Activated CD8-positive, alpha-beta T cell treated with anti-CD3 and anti-CD28 coated beads for 36 hours (primary cell): Measurements from ENCODE around the gene IGFN1. TPM values are rescaled to one million over a fixed set of nuclear protein-coding genes. Genes with fewer than 3 reads are reported as not detected.

Experiments
- ATAC-seq: fragments of 200-7000 bp; cut with Tn5 transposase; one replicate; pipeline ENCODE4 v1.10.0; 2021; ENCODE audit warnings: mild to moderate bottlenecking, moderate library complexity
- CTCF ChIA-PET: fragments of 350-600 bp; sonication (Branson Sonifier 250); formaldehyde crosslinking; loops from one replicate; lab custom pipeline; 2021; ENCODE audit warnings: antibody characterized with exemption; lab: Charles Lee
- POLR2A ChIA-PET: fragments of 350-600 bp; sonication (Branson Sonifier 250); formaldehyde crosslinking; loops from one replicate; lab custom pipeline; 2021; ENCODE audit warnings: antibody characterized with exemption; lab: Charles Lee
- DNase-seq: peaks from one replicate; pipeline ENCODE4 v3.0.0-alpha.2; 2020
- H3K27ac Mint-ChIP-seq: one replicate; pipeline ENCODE4 v1.8.0; 2021; ENCODE audit warnings: mild to moderate bottlenecking, mixed read lengths
- H3K27me3 Mint-ChIP-seq: one replicate; pipeline ENCODE4 v1.8.0; 2021; ENCODE audit warnings: mixed read lengths
- H3K36me3 Mint-ChIP-seq: one replicate; pipeline ENCODE4 v1.8.0; 2021; ENCODE audit warnings: low read depth, mixed read lengths
- H3K4me1 Mint-ChIP-seq: one replicate; pipeline ENCODE4 v1.8.0; 2021; ENCODE audit warnings: low read depth, mixed read lengths
- H3K4me3 Mint-ChIP-seq: one replicate; pipeline ENCODE4 v1.8.0; 2021; ENCODE audit warnings: mild to moderate bottlenecking, moderate library complexity, mixed read lengths
- H3K9me3 Mint-ChIP-seq: one replicate; pipeline ENCODE4 v1.8.0; 2021; ENCODE audit warnings: mixed read lengths
- intact Hi-C: fragments of 100-400 bp; cut with micrococcal nuclease; formaldehyde crosslinking; loops from one replicate; pipeline ENCODE4 v1.10.0; 2022
- total RNA-seq, 2 experiments: library from RNA; stranded (reverse); gene quantifications; one replicate each; pipeline ENCODE4 v1.2.3, GENCODE V29; 2021
- TF ChIP-seq, protein P1 (sequence below): fragments of 200-600 bp; IDR thresholded peaks from one replicate; pipeline ENCODE4 v1.8.0; 2022; ENCODE audit warnings: antibody characterized with exemption, mild to moderate bottlenecking

IGFN1 gene
- total RNA-seq, 2 experiments from 2014 or later = not detected

DNA sequence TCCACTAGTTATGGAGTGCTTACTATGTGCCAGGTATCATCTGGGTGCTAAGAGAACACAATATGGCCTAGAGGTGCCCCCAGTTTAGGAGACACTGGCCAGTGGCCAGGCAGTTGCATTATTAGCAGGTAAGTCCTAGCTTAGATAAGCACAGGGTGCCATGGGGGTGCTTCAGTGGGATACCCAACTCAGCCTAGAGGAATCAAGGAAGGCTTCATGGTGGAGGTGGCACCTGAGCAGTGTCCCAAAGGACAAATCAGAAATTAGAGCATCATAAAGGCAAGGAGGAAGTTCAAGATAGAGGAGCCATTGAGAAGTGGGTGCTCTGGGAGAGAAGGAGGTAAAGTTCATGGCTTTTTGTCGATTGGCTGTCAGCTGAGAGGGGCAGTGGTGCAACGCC, 60.8 kb downstream of the IGFN1 start:
- TF ChIP-seq, protein P1, sequence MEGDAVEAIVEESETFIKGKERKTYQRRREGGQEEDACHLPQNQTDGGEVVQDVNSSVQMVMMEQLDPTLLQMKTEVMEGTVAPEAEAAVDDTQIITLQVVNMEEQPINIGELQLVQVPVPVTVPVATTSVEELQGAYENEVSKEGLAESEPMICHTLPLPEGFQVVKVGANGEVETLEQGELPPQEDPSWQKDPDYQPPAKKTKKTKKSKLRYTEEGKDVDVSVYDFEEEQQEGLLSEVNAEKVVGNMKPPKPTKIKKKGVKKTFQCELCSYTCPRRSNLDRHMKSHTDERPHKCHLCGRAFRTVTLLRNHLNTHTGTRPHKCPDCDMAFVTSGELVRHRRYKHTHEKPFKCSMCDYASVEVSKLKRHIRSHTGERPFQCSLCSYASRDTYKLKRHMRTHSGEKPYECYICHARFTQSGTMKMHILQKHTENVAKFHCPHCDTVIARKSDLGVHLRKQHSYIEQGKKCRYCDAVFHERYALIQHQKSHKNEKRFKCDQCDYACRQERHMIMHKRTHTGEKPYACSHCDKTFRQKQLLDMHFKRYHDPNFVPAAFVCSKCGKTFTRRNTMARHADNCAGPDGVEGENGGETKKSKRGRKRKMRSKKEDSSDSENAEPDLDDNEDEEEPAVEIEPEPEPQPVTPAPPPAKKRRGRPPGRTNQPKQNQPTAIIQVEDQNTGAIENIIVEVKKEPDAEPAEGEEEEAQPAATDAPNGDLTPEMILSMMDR = no peak
- Mint-ChIP-seq H3K27me3 (no peaks in the 10 kb centered on the region), H3K9me3 (no peaks in the 10 kb centered on the region), H3K27ac (no peak overlapping the region), H3K4me1 (no peaks in the 10 kb centered on the region), H3K4me3 (no peak overlapping the region), H3K36me3 (no peaks in the 10 kb centered on the region)
- ChIA-PET CTCF (no interaction called here), POLR2A (no interaction called here)
- intact Hi-C loops = loop anchor here (5.0 kb wide), 1 partner anchor 111 kb away; no protein-coding TSS in a partner anchor
- DNase-seq = no peak
- ATAC-seq = no peak

DNA sequence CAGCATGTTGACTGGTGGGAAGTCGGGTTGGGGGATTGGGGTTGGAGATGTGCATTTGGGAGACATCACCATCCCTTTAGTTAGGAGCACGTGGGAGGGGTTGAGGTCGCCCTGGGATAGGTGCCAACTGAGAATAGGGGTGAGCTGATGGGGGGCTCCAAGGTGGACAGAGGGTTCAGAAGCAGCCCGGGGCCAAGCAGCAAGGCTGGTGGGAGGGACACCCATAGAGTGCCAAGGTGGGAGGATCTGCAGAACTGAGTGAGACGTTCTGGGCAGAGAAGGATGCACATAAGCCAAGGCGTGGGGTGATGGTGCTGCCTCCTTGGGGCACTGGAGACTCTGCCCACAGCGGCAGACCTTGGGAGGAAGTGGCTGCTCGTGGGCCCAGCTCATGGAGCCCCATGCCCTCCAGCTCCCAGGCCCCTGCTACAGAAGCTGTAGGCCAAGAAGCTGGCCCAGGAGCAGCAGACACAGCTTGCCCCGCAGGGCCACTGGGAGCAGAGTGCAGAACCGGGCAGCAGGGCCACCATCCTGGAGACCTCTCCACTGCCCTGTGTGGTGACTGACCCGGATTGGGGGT, 61.3 kb downstream of the IGFN1 start:
- TF ChIP-seq, protein P1 = no peak
- no peak overlapping the region for H3K4me3 Mint-ChIP-seq
- CTCF ChIA-PET = interaction anchor here (1.3 kb wide), 1 partner anchor 157 kb away, joined by 4 read pairs; no protein-coding TSS in a partner anchor
- no peaks in the 10 kb centered on the region for H3K4me1 Mint-ChIP-seq
- H3K36me3 Mint-ChIP-seq = no peaks in the 10 kb centered on the region
- POLR2A ChIA-PET = no interaction called here
- DNase-seq (no peak), ATAC-seq (no peak)
- no peaks in the 10 kb centered on the region for H3K9me3 Mint-ChIP-seq
- H3K27me3 Mint-ChIP-seq = no peaks in the 10 kb centered on the region
- intact Hi-C loops = loop anchor here (5.0 kb wide), 1 partner anchor 110 kb away; no protein-coding TSS in a partner anchor
- H3K27ac Mint-ChIP-seq = no peak overlapping the region

GRCh38 chr1:201252944-201253371, 62.3 kb downstream of the IGFN1 start:
- intact Hi-C loops = loop anchor here (5.0 kb wide), 1 partner anchor 109 kb away; no protein-coding TSS in a partner anchor
- H3K27me3 Mint-ChIP-seq = no peaks in the 10 kb centered on the region
- ChIA-PET CTCF (interaction anchor here (1.3 kb wide), 1 partner anchor 156 kb away, joined by 4 read pairs; no protein-coding TSS in a partner anchor), POLR2A (no interaction called here)
- H3K4me1 Mint-ChIP-seq = no peaks in the 10 kb centered on the region
- ATAC-seq = no peak
- H3K27ac Mint-ChIP-seq = no peak overlapping the region
- H3K9me3 Mint-ChIP-seq = no peaks in the 10 kb centered on the region
- TF ChIP-seq, protein P1 = no peak
- no peaks in the 10 kb centered on the region for H3K36me3 Mint-ChIP-seq
- no peak for DNase-seq
- H3K4me3 Mint-ChIP-seq = no peak overlapping the region

DNA sequence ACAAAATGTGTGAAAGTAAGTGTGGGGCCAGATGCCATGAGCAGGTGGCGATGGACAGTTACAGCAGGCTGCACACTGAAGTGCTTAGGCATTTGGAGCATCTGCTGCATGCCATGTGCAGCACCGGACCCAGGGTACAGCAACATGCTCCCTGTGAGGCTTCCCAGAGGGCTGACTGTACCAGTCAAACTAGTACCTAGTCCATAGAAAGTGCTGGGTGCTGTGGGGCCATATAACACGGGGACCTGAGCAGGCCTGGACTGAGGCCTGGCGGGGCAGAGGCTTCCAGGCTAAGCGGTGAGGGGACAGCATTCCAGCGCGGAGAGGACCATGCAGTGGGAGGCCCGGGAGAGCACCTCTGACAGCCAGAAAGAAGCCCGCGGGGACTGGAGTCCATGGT, 62.8 kb downstream of the IGFN1 start:
- intact Hi-C loops = loop anchor here (5.0 kb wide), 1 partner anchor 109 kb away; no protein-coding TSS in a partner anchor
- no peak for ATAC-seq
- no peak for DNase-seq
- no peak overlapping the region for H3K27ac Mint-ChIP-seq
- CTCF ChIA-PET = interaction anchor here (0.8 to 2.4 kb wide), 12 partner anchors 9 to 156 kb away, joined by 3 to 29 read pairs (median 4); no protein-coding TSS in a partner anchor
- H3K9me3 Mint-ChIP-seq = no peaks in the 10 kb centered on the region
- TF ChIP-seq, protein P1 = no peak
- POLR2A ChIA-PET = no interaction called here
- H3K4me3 Mint-ChIP-seq = no peak overlapping the region
- H3K4me1 Mint-ChIP-seq = no peaks in the 10 kb centered on the region
- no peaks in the 10 kb centered on the region for H3K36me3 Mint-ChIP-seq
- no peaks in the 10 kb centered on the region for H3K27me3 Mint-ChIP-seq

GRCh38 chr1:201253906-201254624, 63.4 kb downstream of the IGFN1 start:
- H3K36me3 Mint-ChIP-seq = no peaks in the 10 kb centered on the region
- H3K27ac Mint-ChIP-seq = no peak overlapping the region
- TF ChIP-seq, protein P1 = no peak
- DNase-seq = no peak
- H3K9me3 Mint-ChIP-seq = no peaks in the 10 kb centered on the region
- CTCF ChIA-PET = interaction anchor here (0.6 to 2.4 kb wide), 25 partner anchors 8 to 156 kb away, joined by 3 to 29 read pairs (median 3); partner anchors contain the start of gene PKP1
- no peak overlapping the region for H3K4me3 Mint-ChIP-seq
- ATAC-seq = no peak
- intact Hi-C loops = loop anchor here (5.0 kb wide), 1 partner anchor 108 kb away; no protein-coding TSS in a partner anchor
- H3K4me1 Mint-ChIP-seq = no peaks in the 10 kb centered on the region
- peaks cover 1% of the 10 kb centered on the region for H3K27me3 Mint-ChIP-seq
- POLR2A ChIA-PET = no interaction called here
